DMS153 (cell line): ENCODE results near the gene IFT122.
A peak's percentile ranks its signal among the peaks of the same experiment; 100 is the strongest.

Experiments
- DNase-seq: peaks from one replicate; lab custom pipeline; 2025; lab: John Stamatoyannopoulos, UW

The IFT122 gene

GRCh38 chr3:129416415-129416814 is 23.6 kb upstream of the IFT122 start:
- no peak for DNase-seq

GRCh38 chr3:129417326-129417725 is 22.7 kb upstream of the IFT122 start:
- DNase-seq: no peak

- no peak for DNase-seq
Observed at GRCh38 chr3:129418041-129418973, 21.7 kb upstream of the IFT122 start.

- no peak for DNase-seq
Observed at GRCh38 chr3:129419476-129419875, 20.5 kb upstream of the IFT122 start.

- DNase-seq: no peak
Observed at GRCh38 chr3:129421236-129421883, 18.7 kb upstream of the IFT122 start.

- no peak for DNase-seq
Observed at GRCh38 chr3:129421988-129422745, 17.9 kb upstream of the IFT122 start.

GRCh38 chr3:129422897-129423296 is 17.1 kb upstream of the IFT122 start:
- no peak for DNase-seq

- no peak for DNase-seq
Observed at GRCh38 chr3:129424185-129424841, 15.7 kb upstream of the IFT122 start.

GRCh38 chr3:129425213-129425612 is 14.8 kb upstream of the IFT122 start:
- DNase-seq: no peak

GRCh38 chr3:129425619-129426018 is 14.4 kb upstream of the IFT122 start:
- DNase-seq: no peak

- DNase-seq: no peak
Observed at GRCh38 chr3:129428007-129428375, 12.0 kb upstream of the IFT122 start.

GRCh38 chr3:129428376-129429079 is 11.5 kb upstream of the IFT122 start, which contains the start of gene EFCAB12:
TSS of gene EFCAB12 (minus strand) at chr3:129428636. CDS start at chr3:129428488, 148 bp downstream.
- peak; percentile 86 for DNase-seq

GRCh38 chr3:129429080-129429451 is 11.0 kb upstream of the IFT122 start:
- peak; percentile 43 for DNase-seq

GRCh38 chr3:129429602-129430001 is 10.4 kb upstream of the IFT122 start:
- no peak for DNase-seq

GRCh38 chr3:129432036-129432435 is 8.0 kb upstream of the IFT122 start:
- DNase-seq: no peak

- DNase-seq: no peak
Observed at GRCh38 chr3:129432671-129433070, 7.4 kb upstream of the IFT122 start.

GRCh38 chr3:129433565-129433964 is 6.5 kb upstream of the IFT122 start:
- DNase-seq: no peak

- DNase-seq: no peak
Observed at GRCh38 chr3:129434140-129434539, 5.9 kb upstream of the IFT122 start.

GRCh38 chr3:129435367-129435766 is 4.7 kb upstream of the IFT122 start:
- no peak for DNase-seq

GRCh38 chr3:129439226-129439816 is 703 bp upstream of the IFT122 start:
- no peak for DNase-seq

- DNase-seq: no peak
Observed at GRCh38 chr3:129440618-129441190, 680 bp downstream of the IFT122 start.
